DOHH2 (cell line): ENCODE results near the gene SRC.

Experiments used
- EZH2phosphoT487 ChIP-seq: fragments of 200-600 bp; sonication (generic); IDR thresholded peaks from 2 replicates; pipeline ENCODE4 v1.6.1; 2017; ENCODE audit warnings: borderline replicate concordance, mild to moderate bottlenecking, antibody characterized with exemption, low read length, moderate library complexity, mixed read lengths
- TF ChIP-seq, protein P1 (sequence below): fragments of 200-600 bp; sonication (generic); IDR thresholded peaks from one replicate; pipeline ENCODE4 v1.5.1; 2014; ENCODE audit warnings: antibody characterized with exemption, mild to moderate bottlenecking, low read depth, low read length; ENCODE audit not compliant: poor library complexity, severe bottlenecking

DNA sequence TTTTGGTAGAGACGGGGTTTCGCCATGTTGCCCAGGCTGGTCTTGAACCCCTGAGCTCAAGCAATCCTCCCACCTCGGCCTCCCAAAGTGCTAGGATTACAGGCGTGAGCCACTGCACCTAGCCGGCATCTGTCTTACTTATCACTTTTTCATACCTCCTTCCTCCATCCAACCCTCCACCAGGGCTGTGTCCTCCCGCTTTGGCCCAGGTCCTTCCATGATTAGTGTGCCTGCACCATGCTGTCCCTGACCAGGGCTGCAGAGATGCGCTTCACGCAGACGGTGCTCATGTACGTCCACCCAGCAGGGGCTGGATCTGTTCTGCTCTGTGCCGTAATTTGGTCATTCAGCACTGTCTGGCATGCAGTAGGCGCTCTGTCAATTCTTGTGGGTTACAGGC is 85.8 kb downstream of the SRC start:
- TF ChIP-seq, protein P1, sequence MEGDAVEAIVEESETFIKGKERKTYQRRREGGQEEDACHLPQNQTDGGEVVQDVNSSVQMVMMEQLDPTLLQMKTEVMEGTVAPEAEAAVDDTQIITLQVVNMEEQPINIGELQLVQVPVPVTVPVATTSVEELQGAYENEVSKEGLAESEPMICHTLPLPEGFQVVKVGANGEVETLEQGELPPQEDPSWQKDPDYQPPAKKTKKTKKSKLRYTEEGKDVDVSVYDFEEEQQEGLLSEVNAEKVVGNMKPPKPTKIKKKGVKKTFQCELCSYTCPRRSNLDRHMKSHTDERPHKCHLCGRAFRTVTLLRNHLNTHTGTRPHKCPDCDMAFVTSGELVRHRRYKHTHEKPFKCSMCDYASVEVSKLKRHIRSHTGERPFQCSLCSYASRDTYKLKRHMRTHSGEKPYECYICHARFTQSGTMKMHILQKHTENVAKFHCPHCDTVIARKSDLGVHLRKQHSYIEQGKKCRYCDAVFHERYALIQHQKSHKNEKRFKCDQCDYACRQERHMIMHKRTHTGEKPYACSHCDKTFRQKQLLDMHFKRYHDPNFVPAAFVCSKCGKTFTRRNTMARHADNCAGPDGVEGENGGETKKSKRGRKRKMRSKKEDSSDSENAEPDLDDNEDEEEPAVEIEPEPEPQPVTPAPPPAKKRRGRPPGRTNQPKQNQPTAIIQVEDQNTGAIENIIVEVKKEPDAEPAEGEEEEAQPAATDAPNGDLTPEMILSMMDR: no peak
- no peak for TF ChIP-seq EZH2phosphoT487
